HepG2 (cell line): ENCODE measurements around the gene ARSB. TPM values are rescaled to one million over a fixed set of nuclear protein-coding genes. Genes with fewer than 3 reads are reported as not detected.

Experiments used
- EP300 ChIP-seq, 3 experiments: sonication (generic) in 1 of 3; formaldehyde crosslinking in 1 of 3; IDR thresholded peaks; 2 replicates each; pipeline versions ENCODE4 v1.5.1 to v1.6.1; 2011 to 2020; ENCODE audit warnings: low read depth in 2 of 3, low read length in 2 of 3, borderline replicate concordance in 1 of 3, improper control_type of control experiment in 1 of 3, mild to moderate bottlenecking in 1 of 3, missing genetic modification reagents in 1 of 3, moderate library complexity in 1 of 3
- NCOA1 ChIP-seq: sonication (generic); formaldehyde crosslinking; IDR thresholded peaks from 2 replicates; pipeline ENCODE4 v1.9.0; 2021; ENCODE audit warnings: missing genetic modification reagents
- PPARG ChIP-seq: conservative IDR thresholded peaks from 2 replicates; pipeline ENCODE4 v1.6.1; 2016; ENCODE audit warnings: missing biosample characterization, missing genetic modification reagents
- SALL1 ChIP-seq: sonication (generic); formaldehyde crosslinking; IDR thresholded peaks from 2 replicates; pipeline ENCODE4 v1.8.0; 2022; ENCODE audit warnings: mild to moderate bottlenecking, missing genetic modification reagents
- SOX6 ChIP-seq, 2 experiments: fragments of 450-650 bp in 1 of 2; sonication (generic) in 1 of 2; formaldehyde crosslinking in 1 of 2; IDR thresholded peaks; 2 replicates each; pipeline versions ENCODE4 v1.4.0 to v1.6.1; 2017 to 2020; ENCODE audit warnings: antibody characterized with exemption in 1 of 2, mild to moderate bottlenecking in 1 of 2, missing genetic modification reagents in 1 of 2
- ZNF501 ChIP-seq: sonication (generic); formaldehyde crosslinking; IDR thresholded peaks from 2 replicates; pipeline ENCODE4 v1.5.1; 2020; ENCODE audit warnings: mild to moderate bottlenecking, moderate library complexity, missing genetic modification reagents
- ZNF557 ChIP-seq: sonication (generic); formaldehyde crosslinking; IDR thresholded peaks from 2 replicates; pipeline ENCODE4 v1.4.0; 2020; ENCODE audit warnings: missing genetic modification reagents
- ZNF563 ChIP-seq: sonication (generic); formaldehyde crosslinking; IDR thresholded peaks from 2 replicates; pipeline ENCODE4 v1.8.0; 2022; ENCODE audit warnings: mild to moderate bottlenecking, moderate library complexity, missing genetic modification reagents
- ZNF790 ChIP-seq: sonication (generic); formaldehyde crosslinking; IDR thresholded peaks from 2 replicates; pipeline ENCODE4 v1.8.0; 2022; ENCODE audit warnings: missing genetic modification reagents, mild to moderate bottlenecking, borderline replicate concordance
- polyA plus RNA-seq, 8 experiments: library from polyadenylated mRNA; depleted of rRNA in 3 of 8; stranded (reverse) in 7 of 8; unstranded in 1 of 8; fragments of >200 nt; fragmentation: Illumina TruSeq in 4 of 8; extraction: Trizol in 4 of 8; gene quantifications; 2 replicates each; pipeline versions ENCODE4 v1.2.1 to v1.2.3, GENCODE V29; 2011 to 2016; ENCODE audit warnings: low read depth in 4 of 8, missing spikeins in 1 of 8, mixed read lengths in 1 of 8; ENCODE audit not compliant: insufficient read depth in 1 of 8
- total RNA-seq, 5 experiments: library from RNA; depleted of rRNA; stranded (reverse); fragments of >200 nt; fragmentation: Illumina TruSeq; extraction: Trizol; gene quantifications; 2 replicates each; pipeline ENCODE4 v1.2.3, GENCODE V29; 2016; ENCODE audit warnings: low read depth in 1 of 5
- TF ChIP-seq, protein P1 (sequence below): fragments of 450-650 bp; IDR thresholded peaks from 2 replicates; pipeline ENCODE4 v1.6.1; 2017
- TF ChIP-seq, protein P2 (sequence below): sonication (generic); formaldehyde crosslinking; IDR thresholded peaks from 2 replicates; pipeline ENCODE4 v1.8.0; 2022; ENCODE audit warnings: mild to moderate bottlenecking, missing genetic modification reagents, moderate library complexity
- TF ChIP-seq, protein P3 (sequence below): sonication (generic); formaldehyde crosslinking; conservative IDR thresholded peaks from 2 replicates; pipeline ENCODE4 v1.8.0; 2022; ENCODE audit warnings: missing genetic modification reagents
- TF ChIP-seq, protein P4 (sequence below): sonication (generic); formaldehyde crosslinking; conservative IDR thresholded peaks from 2 replicates; pipeline ENCODE4 v1.4.0; 2020; ENCODE audit warnings: mild to moderate bottlenecking, missing genetic modification reagents, moderate library complexity
- TF ChIP-seq, protein P5 (sequence below): sonication (generic); formaldehyde crosslinking; IDR thresholded peaks from 2 replicates; pipeline ENCODE4 v1.5.1; 2020; ENCODE audit warnings: mild to moderate bottlenecking, missing genetic modification reagents, moderate library complexity

The ARSB gene
- total and polyA plus RNA-seq, 2 of the 13 experiments (the other 11 are each of a cell fraction or from before 2014, with no cell fraction given) = 52.6 to 66.4 TPM

DNA sequence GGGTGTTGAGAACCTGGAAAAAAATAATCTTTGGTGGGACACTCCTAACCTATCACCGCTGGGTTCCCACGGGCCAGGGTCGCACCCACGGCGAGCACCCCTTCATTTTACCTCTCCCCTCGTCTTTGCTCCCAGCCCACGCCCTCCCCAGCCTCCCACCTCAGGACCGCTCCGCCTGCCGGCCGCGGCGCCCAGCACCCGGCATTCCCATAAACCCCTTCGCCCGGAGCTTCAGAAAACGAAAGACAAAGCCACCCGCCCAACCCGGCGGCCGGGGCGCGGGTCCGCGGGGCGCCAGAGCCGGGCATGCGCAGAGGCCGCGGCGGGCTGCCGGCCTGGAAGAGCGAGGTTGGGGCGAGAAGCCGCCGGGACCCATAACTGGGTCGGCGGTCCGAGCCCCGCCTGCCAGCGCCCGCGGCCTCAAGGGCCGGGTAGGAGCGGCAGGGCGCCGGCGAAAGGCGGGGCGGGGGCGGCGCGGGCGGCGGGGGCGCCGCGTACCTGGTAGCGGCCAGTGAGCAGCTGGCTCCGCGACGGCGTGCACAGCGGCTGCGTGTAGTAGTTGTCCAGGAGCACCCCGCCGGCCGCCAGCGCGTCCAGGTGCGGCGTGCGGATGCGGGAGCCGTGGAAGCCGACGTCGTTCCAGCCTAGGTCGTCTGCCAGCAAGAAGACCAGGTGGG lies 533 bp downstream of the ARSB start (continued):
- TF ChIP-seq, protein P1, sequence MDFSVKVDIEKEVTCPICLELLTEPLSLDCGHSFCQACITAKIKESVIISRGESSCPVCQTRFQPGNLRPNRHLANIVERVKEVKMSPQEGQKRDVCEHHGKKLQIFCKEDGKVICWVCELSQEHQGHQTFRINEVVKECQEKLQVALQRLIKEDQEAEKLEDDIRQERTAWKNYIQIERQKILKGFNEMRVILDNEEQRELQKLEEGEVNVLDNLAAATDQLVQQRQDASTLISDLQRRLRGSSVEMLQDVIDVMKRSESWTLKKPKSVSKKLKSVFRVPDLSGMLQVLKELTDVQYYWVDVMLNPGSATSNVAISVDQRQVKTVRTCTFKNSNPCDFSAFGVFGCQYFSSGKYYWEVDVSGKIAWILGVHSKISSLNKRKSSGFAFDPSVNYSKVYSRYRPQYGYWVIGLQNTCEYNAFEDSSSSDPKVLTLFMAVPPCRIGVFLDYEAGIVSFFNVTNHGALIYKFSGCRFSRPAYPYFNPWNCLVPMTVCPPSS = no peak
- TF ChIP-seq SOX6 (IDR thresholded peaks at IDR 0.05) (no peak), SOX6 (CRISPR knock-in tag; IDR thresholded peaks at IDR 0.05) (peak; percentile 43; the same call in 1 of the 2 replicates), ZNF790 (CRISPR knock-in tag) (no peak), PPARG (CRISPR knock-in tag) (peak; percentile 59), ZNF563 (CRISPR knock-in tag) (peak; percentile 94; the same call in 1 of the 2 replicates), ZNF557 (no peak), EP300 (IDR thresholded peaks at IDR 0.05; ENCODE audit: low read depth in 2 of 2, low read length in 2 of 2) (peak in 1 of 2 experiments; percentile 48; a peak in 2 of 4 replicates), EP300 (CRISPR knock-in tag; IDR thresholded peaks at IDR 0.05; ENCODE audit: borderline replicate concordance) (no peak), ZNF501 (CRISPR knock-in tag) (0 out of 2 replicates have a peak, but pooled peaks have one; percentile 9), SALL1 (no peak; the same call in 1 of the 2 replicates), NCOA1 (no peak)
- TF ChIP-seq, protein P2, sequence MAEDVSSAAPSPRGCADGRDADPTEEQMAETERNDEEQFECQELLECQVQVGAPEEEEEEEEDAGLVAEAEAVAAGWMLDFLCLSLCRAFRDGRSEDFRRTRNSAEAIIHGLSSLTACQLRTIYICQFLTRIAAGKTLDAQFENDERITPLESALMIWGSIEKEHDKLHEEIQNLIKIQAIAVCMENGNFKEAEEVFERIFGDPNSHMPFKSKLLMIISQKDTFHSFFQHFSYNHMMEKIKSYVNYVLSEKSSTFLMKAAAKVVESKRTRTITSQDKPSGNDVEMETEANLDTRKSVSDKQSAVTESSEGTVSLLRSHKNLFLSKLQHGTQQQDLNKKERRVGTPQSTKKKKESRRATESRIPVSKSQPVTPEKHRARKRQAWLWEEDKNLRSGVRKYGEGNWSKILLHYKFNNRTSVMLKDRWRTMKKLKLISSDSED (CRISPR knock-in tag) = 0 out of 2 replicates have a peak, but pooled peaks have one; percentile 19
- TF ChIP-seq, protein P3, sequence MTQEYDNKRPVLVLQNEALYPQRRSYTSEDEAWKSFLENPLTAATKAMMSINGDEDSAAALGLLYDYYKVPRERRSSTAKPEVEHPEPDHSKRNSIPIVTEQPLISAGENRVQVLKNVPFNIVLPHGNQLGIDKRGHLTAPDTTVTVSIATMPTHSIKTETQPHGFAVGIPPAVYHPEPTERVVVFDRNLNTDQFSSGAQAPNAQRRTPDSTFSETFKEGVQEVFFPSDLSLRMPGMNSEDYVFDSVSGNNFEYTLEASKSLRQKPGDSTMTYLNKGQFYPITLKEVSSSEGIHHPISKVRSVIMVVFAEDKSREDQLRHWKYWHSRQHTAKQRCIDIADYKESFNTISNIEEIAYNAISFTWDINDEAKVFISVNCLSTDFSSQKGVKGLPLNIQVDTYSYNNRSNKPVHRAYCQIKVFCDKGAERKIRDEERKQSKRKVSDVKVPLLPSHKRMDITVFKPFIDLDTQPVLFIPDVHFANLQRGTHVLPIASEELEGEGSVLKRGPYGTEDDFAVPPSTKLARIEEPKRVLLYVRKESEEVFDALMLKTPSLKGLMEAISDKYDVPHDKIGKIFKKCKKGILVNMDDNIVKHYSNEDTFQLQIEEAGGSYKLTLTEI (CRISPR knock-in tag) = no peak
- TF ChIP-seq, protein P4, sequence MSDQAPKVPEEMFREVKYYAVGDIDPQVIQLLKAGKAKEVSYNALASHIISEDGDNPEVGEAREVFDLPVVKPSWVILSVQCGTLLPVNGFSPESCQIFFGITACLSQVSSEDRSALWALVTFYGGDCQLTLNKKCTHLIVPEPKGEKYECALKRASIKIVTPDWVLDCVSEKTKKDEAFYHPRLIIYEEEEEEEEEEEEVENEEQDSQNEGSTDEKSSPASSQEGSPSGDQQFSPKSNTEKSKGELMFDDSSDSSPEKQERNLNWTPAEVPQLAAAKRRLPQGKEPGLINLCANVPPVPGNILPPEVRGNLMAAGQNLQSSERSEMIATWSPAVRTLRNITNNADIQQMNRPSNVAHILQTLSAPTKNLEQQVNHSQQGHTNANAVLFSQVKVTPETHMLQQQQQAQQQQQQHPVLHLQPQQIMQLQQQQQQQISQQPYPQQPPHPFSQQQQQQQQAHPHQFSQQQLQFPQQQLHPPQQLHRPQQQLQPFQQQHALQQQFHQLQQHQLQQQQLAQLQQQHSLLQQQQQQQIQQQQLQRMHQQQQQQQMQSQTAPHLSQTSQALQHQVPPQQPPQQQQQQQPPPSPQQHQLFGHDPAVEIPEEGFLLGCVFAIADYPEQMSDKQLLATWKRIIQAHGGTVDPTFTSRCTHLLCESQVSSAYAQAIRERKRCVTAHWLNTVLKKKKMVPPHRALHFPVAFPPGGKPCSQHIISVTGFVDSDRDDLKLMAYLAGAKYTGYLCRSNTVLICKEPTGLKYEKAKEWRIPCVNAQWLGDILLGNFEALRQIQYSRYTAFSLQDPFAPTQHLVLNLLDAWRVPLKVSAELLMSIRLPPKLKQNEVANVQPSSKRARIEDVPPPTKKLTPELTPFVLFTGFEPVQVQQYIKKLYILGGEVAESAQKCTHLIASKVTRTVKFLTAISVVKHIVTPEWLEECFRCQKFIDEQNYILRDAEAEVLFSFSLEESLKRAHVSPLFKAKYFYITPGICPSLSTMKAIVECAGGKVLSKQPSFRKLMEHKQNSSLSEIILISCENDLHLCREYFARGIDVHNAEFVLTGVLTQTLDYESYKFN = peak; percentile 25; the same call in 1 of the 2 replicates
- TF ChIP-seq, protein P5, sequence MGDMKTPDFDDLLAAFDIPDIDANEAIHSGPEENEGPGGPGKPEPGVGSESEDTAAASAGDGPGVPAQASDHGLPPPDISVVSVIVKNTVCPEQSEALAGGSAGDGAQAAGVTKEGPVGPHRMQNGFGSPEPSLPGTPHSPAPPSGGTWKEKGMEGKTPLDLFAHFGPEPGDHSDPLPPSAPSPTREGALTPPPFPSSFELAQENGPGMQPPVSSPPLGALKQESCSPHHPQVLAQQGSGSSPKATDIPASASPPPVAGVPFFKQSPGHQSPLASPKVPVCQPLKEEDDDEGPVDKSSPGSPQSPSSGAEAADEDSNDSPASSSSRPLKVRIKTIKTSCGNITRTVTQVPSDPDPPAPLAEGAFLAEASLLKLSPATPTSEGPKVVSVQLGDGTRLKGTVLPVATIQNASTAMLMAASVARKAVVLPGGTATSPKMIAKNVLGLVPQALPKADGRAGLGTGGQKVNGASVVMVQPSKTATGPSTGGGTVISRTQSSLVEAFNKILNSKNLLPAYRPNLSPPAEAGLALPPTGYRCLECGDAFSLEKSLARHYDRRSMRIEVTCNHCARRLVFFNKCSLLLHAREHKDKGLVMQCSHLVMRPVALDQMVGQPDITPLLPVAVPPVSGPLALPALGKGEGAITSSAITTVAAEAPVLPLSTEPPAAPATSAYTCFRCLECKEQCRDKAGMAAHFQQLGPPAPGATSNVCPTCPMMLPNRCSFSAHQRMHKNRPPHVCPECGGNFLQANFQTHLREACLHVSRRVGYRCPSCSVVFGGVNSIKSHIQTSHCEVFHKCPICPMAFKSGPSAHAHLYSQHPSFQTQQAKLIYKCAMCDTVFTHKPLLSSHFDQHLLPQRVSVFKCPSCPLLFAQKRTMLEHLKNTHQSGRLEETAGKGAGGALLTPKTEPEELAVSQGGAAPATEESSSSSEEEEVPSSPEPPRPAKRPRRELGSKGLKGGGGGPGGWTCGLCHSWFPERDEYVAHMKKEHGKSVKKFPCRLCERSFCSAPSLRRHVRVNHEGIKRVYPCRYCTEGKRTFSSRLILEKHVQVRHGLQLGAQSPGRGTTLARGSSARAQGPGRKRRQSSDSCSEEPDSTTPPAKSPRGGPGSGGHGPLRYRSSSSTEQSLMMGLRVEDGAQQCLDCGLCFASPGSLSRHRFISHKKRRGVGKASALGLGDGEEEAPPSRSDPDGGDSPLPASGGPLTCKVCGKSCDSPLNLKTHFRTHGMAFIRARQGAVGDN (CRISPR knock-in tag) = peak; percentile 82
